ENCODE data around the gene PRDM5. TPM values are rescaled to one million over a fixed set of nuclear protein-coding genes. Genes with fewer than 3 reads are reported as not detected.
A peak's percentile ranks its signal among the peaks of the same experiment; 100 is the strongest.

The PRDM5 gene
- total and polyA plus RNA-seq, 2 experiments from 2014 or later: 8.7 to 12.6 TPM

DNA sequence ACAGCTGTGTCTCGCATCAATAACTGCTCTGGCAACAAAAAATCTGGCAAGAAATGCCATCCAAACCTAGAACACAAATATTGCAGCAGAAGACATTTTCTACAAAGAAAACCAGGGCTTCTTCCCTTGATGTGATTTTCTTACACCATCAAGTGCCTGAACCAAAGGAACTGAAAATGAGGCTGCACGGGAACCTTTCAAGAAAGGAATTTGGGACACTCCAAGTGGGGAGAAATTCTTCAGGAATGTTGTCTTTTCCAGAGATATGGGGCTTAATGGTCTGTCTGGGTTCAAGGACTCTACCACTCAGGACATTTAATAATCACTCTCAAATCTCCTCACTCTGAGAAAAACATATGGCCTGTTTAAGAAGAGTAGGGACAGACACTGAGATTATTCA is 57.6 kb downstream of the PRDM5 start:
- TF ChIP-seq EZH2phosphoT487 (IDR thresholded peaks at IDR 0.05; ENCODE audit: insufficient read depth, low read depth) (no peak), EZH2 (IDR thresholded peaks at IDR 0.05; ENCODE audit: insufficient read depth, poor library complexity, severe bottlenecking) (no peak)
- DNase-seq: no peak
- H3K9me2 ChIP-seq (ENCODE audit: insufficient read depth): no peaks in the 10 kb centered on the region
- peaks cover 6% of the 10 kb centered on the region; the same call in 1 of the 2 replicates for H3F3A ChIP-seq (ENCODE audit: insufficient read depth)
- H3K27me3 ChIP-seq (replicated peaks; ENCODE audit: insufficient read depth): no peaks in the 10 kb centered on the region
- no peak overlapping the region for H3K4me2 ChIP-seq (ENCODE audit: unreplicated experiment)
- in situ Hi-C loops (cut with MboI): no loop called here
- no peaks in the 10 kb centered on the region for H3K79me2 ChIP-seq (ENCODE audit: insufficient read depth)
- peaks cover 11% of the 10 kb centered on the region; the same call in 1 of the 2 replicates for H3K4me1 ChIP-seq (ENCODE audit: insufficient read depth)
- H3K36me3 ChIP-seq (ENCODE audit: low read depth): no peaks in the 10 kb centered on the region
- no peaks in the 10 kb centered on the region for H3K9me3 ChIP-seq (ENCODE audit: low read depth)
- no peaks in the 10 kb centered on the region for H4K20me1 ChIP-seq (ENCODE audit: insufficient read depth)
- WGBS, 2 experiments (ENCODE audit: low coverage in 1 of 2, low lambda C conversion rate in 2 of 2, missing lambda C conversion rate in 2 of 2): 100% methylated on average over 2 of the region's 2 CpGs
- H3K27ac ChIP-seq: no peak overlapping the region
- H3K4me3 ChIP-seq: no peak overlapping the region
- H2AFZ ChIP-seq: no peak overlapping the region
- no peak overlapping the region for H3K9ac ChIP-seq

GRCh38 chr4:120862432-120862831 is 60.1 kb downstream of the PRDM5 start:
- H3K4me3 ChIP-seq: no peak overlapping the region
- H3K4me1 ChIP-seq (ENCODE audit: insufficient read depth): peaks cover 22% of the 10 kb centered on the region; the same call in 1 of the 2 replicates
- TF ChIP-seq EZH2phosphoT487 (IDR thresholded peaks at IDR 0.05; ENCODE audit: insufficient read depth, low read depth) (no peak), EZH2 (IDR thresholded peaks at IDR 0.05; ENCODE audit: insufficient read depth, poor library complexity, severe bottlenecking) (no peak)
- H3K4me2 ChIP-seq (ENCODE audit: unreplicated experiment): no peak overlapping the region
- H3K79me2 ChIP-seq (ENCODE audit: insufficient read depth): no peaks in the 10 kb centered on the region
- no peak overlapping the region for H3K27ac ChIP-seq
- no peaks in the 10 kb centered on the region for H3K27me3 ChIP-seq (replicated peaks; ENCODE audit: insufficient read depth)
- no peaks in the 10 kb centered on the region for H3K9me3 ChIP-seq (ENCODE audit: low read depth)
- no peaks in the 10 kb centered on the region for H3K9me2 ChIP-seq (ENCODE audit: insufficient read depth)
- no peaks in the 10 kb centered on the region for H4K20me1 ChIP-seq (ENCODE audit: insufficient read depth)
- H3K36me3 ChIP-seq (ENCODE audit: low read depth): no peaks in the 10 kb centered on the region
- no peaks in the 10 kb centered on the region; the same call in 1 of the 2 replicates for H3F3A ChIP-seq (ENCODE audit: insufficient read depth)
- WGBS, 2 experiments (ENCODE audit: low coverage in 1 of 2, low lambda C conversion rate in 2 of 2, missing lambda C conversion rate in 2 of 2): 91 to 97% methylated on average over 2 of the region's 2 CpGs
- in situ Hi-C loops (cut with MboI): no loop called here
- DNase-seq: no peak
- H2AFZ ChIP-seq: no peak overlapping the region
- H3K9ac ChIP-seq: no peak overlapping the region

DNA sequence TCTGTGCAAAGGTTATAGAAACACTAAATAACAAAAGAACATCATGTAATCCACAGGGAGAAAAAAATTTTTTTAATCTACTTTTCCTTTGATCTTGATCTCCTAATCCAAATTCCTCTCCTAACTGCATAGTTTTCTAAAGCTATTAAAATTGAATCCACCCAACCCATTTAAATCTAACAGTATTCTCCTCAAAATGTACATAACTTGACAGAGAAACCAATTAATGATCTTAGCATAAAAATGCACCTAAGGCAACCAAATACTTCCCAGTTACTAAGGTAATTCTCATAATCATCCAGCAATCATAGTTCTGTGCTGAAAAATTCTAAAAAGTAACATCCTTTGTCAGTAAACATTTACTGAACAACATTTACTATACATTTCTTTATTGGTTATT is 60.7 kb downstream of the PRDM5 start:
- H3F3A ChIP-seq (ENCODE audit: insufficient read depth): no peaks in the 10 kb centered on the region; the same call in 1 of the 2 replicates
- H3K9me2 ChIP-seq (ENCODE audit: insufficient read depth): no peaks in the 10 kb centered on the region
- no peak overlapping the region for H3K9ac ChIP-seq
- DNase-seq: no peak
- no peak overlapping the region for H3K27ac ChIP-seq
- H3K79me2 ChIP-seq (ENCODE audit: insufficient read depth): no peaks in the 10 kb centered on the region
- no peaks in the 10 kb centered on the region for H3K27me3 ChIP-seq (replicated peaks; ENCODE audit: insufficient read depth)
- TF ChIP-seq EZH2phosphoT487 (IDR thresholded peaks at IDR 0.05; ENCODE audit: insufficient read depth, low read depth) (no peak), EZH2 (IDR thresholded peaks at IDR 0.05; ENCODE audit: insufficient read depth, poor library complexity, severe bottlenecking) (no peak)
- no peaks in the 10 kb centered on the region for H3K36me3 ChIP-seq (ENCODE audit: low read depth)
- H3K4me1 ChIP-seq (ENCODE audit: insufficient read depth): peaks cover 27% of the 10 kb centered on the region
- no peak overlapping the region for H3K4me3 ChIP-seq
- in situ Hi-C loops (cut with MboI): no loop called here
- no peak overlapping the region for H2AFZ ChIP-seq
- no peaks in the 10 kb centered on the region for H4K20me1 ChIP-seq (ENCODE audit: insufficient read depth)
- no peaks in the 10 kb centered on the region for H3K9me3 ChIP-seq (ENCODE audit: low read depth)
- no peak overlapping the region for H3K4me2 ChIP-seq (ENCODE audit: unreplicated experiment)

DNA sequence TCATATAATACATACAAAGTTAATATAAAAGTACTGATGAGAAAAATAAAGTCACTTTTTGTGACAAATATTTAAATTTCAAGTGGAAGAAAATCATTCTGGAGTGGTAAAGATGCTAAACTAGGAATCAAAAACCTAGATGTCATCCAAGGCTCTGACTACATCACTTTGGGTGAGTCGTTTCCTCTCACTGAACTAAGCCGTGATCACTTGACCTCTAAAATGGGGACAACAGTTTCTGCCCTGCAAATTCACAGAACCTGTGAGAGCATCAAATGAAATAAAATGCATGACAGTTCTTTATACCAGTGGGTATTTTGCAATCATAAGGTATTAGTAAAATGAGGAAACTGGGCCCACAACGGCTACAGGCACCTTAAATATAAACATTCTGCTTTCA is 63.8 kb downstream of the PRDM5 start:
- peak; percentile 68 for DNase-seq
- H3K36me3 ChIP-seq (ENCODE audit: low read depth): no peaks in the 10 kb centered on the region
- no peaks in the 10 kb centered on the region for H4K20me1 ChIP-seq (ENCODE audit: insufficient read depth)
- no peak for TF ChIP-seq EZH2 (IDR thresholded peaks at IDR 0.05; ENCODE audit: insufficient read depth, poor library complexity, severe bottlenecking)
- TF ChIP-seq EZH2phosphoT487 (IDR thresholded peaks at IDR 0.05; ENCODE audit: insufficient read depth, low read depth): no peak
- no peaks in the 10 kb centered on the region for H3K9me3 ChIP-seq (ENCODE audit: low read depth)
- no peak overlapping the region for H2AFZ ChIP-seq
- H3K27me3 ChIP-seq (replicated peaks; ENCODE audit: insufficient read depth): no peaks in the 10 kb centered on the region
- H3K4me3 ChIP-seq: no peak overlapping the region
- H3K4me2 ChIP-seq (ENCODE audit: unreplicated experiment): no peak overlapping the region
- H3K9ac ChIP-seq: no peak overlapping the region
- no peaks in the 10 kb centered on the region for H3K79me2 ChIP-seq (ENCODE audit: insufficient read depth)
- no peaks in the 10 kb centered on the region for H3K9me2 ChIP-seq (ENCODE audit: insufficient read depth)
- H3F3A ChIP-seq (ENCODE audit: insufficient read depth): peaks cover 3% of the 10 kb centered on the region
- H3K4me1 ChIP-seq (ENCODE audit: insufficient read depth): peaks cover 25% of the 10 kb centered on the region
- no peak overlapping the region for H3K27ac ChIP-seq
- 28 to 38% methylated on average over 3 of the region's 3 CpGs for WGBS, 2 experiments (ENCODE audit: low coverage in 1 of 2, low lambda C conversion rate in 2 of 2, missing lambda C conversion rate in 2 of 2)
- in situ Hi-C loops (cut with MboI): no loop called here

DNA sequence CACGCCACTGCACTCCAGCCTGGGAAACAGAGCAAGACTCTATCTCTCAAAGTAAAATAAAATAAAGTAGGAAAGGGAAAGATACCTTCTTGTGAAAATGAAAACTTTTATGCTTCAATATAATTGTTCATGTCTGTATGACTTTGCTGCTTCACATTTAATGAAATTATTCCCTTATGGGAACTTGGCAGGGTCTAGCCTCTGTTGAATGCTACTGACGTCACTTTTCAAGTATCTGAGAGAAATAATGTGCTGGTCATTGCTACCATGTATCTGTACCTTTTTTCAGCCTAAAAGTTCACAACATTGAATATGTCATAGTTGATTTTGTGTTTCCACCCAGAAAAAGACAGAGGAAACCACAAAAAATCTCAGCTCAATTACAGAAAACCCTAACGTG is 65.2 kb downstream of the PRDM5 start:
- Histone ChIP-seq H3K9me3 (ENCODE audit: low read depth) (no peaks in the 10 kb centered on the region), H3F3A (ENCODE audit: insufficient read depth) (peaks cover 16% of the 10 kb centered on the region), H3K27ac (0 out of 2 replicates have a peak overlapping the region, but pooled peaks have one; percentile 25), H3K79me2 (ENCODE audit: insufficient read depth) (no peaks in the 10 kb centered on the region), H3K4me1 (ENCODE audit: insufficient read depth) (peaks cover 36% of the 10 kb centered on the region), H3K36me3 (ENCODE audit: low read depth) (no peaks in the 10 kb centered on the region), H3K4me2 (ENCODE audit: unreplicated experiment) (no peak overlapping the region), H3K27me3 (replicated peaks; ENCODE audit: insufficient read depth) (no peaks in the 10 kb centered on the region), H4K20me1 (ENCODE audit: insufficient read depth) (no peaks in the 10 kb centered on the region), H3K4me3 (no peak overlapping the region), H3K9me2 (ENCODE audit: insufficient read depth) (no peaks in the 10 kb centered on the region), H3K9ac (no peak overlapping the region), H2AFZ (no peak overlapping the region)
- peak; percentile 78 for DNase-seq
- TF ChIP-seq EZH2 (IDR thresholded peaks at IDR 0.05; ENCODE audit: insufficient read depth, poor library complexity, severe bottlenecking) (no peak), EZH2phosphoT487 (IDR thresholded peaks at IDR 0.05; ENCODE audit: insufficient read depth, low read depth) (no peak)
- in situ Hi-C loops (cut with MboI): no loop called here
- 52 to 59% methylated on average over 3 of the region's 3 CpGs for WGBS, 2 experiments (ENCODE audit: low coverage in 1 of 2, low lambda C conversion rate in 2 of 2, missing lambda C conversion rate in 2 of 2)

Data from GM23248 (cell line).